Omental fat pad (tissue), 4 donors: ENCODE data around the gene CPLANE1. TPM values are rescaled to one million over a fixed set of nuclear protein-coding genes. Genes with fewer than 3 reads are reported as not detected.
"Not testable (repeated sequence)": the region's sequence is repeated elsewhere in the genome, so short reads cannot be mapped to it uniquely, and the experiment has no call there.

Experiments
- ATAC-seq: fragments of 150-250 bp; one replicate; pipeline ENCODE4 v1.9.1; 2016; ENCODE audit warnings: mild to moderate bottlenecking, moderate library complexity; ENCODE audit not compliant: low FRiP score
- DNase-seq: peaks from one replicate; pipeline ENCODE4 v3.0.0-alpha.2; 2019; ENCODE audit warnings: low spot score
- total RNA-seq, 4 donors: library from RNA; depleted of rRNA; stranded (reverse); fragments of >200 nt; gene quantifications; one replicate each; pipeline ENCODE4 v1.1.0, GENCODE V29; 2016
- TF ChIP-seq, protein P1 (sequence below), 3 donors: fragments of 450-650 bp; IDR thresholded peaks; one replicate each; pipeline ENCODE4 v1.5.1; 2016 to 2017; ENCODE audit warnings: antibody characterized with exemption in 3 of 3, mild to moderate bottlenecking in 3 of 3, moderate library complexity in 2 of 3

The CPLANE1 gene
- total RNA-seq, 4 donors from 2014 or later: 15.9 to 32.6 (median 27.1) TPM

DNA sequence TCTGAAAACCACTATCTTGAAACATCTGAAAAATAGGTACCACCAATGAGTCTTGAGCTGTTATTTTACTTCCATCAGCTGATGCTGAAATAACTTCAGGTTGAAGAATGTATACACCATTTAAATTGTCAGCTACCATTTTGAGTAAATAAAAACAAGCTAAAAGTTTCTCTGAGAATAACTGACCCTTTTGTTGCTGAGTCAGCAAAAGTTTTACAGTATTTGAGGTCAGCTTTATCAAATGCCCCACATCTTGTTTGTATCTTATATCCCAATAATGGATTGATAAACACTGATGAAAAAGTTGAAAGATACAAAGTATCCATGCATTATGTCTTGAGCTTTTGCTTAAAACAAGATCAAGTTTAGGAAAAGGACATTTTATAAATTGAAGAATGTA, 22.8 kb downstream of the CPLANE1 start:
- TF ChIP-seq, protein P1, sequence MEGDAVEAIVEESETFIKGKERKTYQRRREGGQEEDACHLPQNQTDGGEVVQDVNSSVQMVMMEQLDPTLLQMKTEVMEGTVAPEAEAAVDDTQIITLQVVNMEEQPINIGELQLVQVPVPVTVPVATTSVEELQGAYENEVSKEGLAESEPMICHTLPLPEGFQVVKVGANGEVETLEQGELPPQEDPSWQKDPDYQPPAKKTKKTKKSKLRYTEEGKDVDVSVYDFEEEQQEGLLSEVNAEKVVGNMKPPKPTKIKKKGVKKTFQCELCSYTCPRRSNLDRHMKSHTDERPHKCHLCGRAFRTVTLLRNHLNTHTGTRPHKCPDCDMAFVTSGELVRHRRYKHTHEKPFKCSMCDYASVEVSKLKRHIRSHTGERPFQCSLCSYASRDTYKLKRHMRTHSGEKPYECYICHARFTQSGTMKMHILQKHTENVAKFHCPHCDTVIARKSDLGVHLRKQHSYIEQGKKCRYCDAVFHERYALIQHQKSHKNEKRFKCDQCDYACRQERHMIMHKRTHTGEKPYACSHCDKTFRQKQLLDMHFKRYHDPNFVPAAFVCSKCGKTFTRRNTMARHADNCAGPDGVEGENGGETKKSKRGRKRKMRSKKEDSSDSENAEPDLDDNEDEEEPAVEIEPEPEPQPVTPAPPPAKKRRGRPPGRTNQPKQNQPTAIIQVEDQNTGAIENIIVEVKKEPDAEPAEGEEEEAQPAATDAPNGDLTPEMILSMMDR (IDR thresholded peaks at IDR 0.05): no peak
- DNase-seq: no peak
- ATAC-seq: no peak

DNA sequence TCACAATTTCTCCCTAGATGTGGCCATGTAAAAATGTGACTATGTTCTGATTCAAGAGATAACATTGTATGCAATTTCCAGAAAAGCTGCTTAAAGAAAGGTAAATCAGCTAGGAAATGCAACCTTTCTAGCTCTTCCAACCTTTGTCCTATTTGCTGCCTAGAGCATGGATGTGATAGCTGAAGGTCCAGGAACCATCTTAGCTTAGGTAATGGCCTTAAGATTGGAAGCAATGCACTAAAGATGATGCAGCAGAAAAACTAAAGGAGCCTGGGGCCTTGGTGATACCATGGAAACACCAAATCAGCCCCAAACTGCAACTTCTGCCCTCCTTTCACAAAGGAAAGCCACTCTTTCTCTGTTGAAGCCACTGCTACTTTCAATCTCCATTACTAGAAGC, 27.0 kb downstream of the CPLANE1 start:
- TF ChIP-seq, protein P1 (IDR thresholded peaks at IDR 0.05): no peak
- DNase-seq (no peak), ATAC-seq (no peak)

DNA sequence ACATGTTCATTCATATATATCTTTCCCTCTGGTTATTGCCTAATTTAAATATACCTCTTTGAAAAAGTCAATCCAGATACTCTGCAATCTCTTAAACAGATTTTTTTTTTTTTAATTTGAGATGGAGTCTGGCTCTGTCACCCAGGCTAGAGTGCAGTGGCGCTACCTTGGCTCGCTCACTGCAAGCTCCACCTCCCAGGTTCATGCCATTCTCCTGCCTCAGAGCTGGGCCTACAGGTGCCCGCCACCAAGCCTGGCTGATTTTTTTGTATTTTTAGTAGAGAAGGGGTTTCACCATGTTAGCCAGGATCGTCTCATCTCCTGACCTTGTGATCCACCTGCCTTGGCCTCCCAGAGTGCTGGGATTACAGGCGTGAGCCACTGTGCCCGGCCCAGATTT, 28.8 kb downstream of the CPLANE1 start:
- DNase-seq, ATAC-seq: not testable (repeated sequence)

DNA sequence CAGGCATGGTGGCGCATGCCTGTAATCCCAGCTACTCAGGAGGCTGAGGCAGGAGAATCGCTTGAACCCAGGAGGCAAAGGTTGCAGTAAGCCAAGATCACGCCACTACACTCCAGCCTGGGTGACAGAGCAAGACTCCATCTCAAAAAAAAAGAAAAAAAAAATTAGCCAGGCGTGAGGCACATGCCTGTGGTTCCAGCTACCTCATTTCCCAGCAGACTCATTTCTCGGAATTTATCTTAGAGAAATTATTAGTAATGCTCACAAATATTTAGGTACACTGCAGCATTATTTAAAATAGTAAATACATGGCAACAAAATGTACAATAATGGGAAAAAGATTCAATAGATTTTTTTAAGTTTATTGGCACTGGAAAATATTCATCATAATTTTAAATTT, 29.8 kb downstream of the CPLANE1 start:
- ATAC-seq, DNase-seq: not testable (repeated sequence)

DNA sequence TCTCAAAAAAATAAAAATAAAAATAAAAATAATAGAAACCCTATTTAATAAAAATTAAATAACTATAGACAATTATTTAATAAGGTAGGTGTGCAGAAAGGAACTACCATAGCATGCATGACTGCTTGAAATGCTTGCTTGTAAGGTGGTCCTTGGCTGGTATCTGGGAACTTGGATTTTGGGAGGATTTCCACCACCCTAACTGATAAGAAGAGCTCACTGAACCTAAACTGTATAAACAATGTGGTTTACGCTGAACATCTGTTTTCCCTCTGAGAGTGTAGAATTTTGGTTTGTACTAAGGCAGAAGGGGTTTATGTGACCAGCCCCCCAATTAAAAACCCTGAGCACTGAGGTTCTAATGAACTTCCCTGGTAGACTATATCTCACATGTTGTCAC, 31.2 kb downstream of the CPLANE1 start:
- DNase-seq (no peak), ATAC-seq (no peak)
- TF ChIP-seq, protein P1 (IDR thresholded peaks at IDR 0.05): no peak

DNA sequence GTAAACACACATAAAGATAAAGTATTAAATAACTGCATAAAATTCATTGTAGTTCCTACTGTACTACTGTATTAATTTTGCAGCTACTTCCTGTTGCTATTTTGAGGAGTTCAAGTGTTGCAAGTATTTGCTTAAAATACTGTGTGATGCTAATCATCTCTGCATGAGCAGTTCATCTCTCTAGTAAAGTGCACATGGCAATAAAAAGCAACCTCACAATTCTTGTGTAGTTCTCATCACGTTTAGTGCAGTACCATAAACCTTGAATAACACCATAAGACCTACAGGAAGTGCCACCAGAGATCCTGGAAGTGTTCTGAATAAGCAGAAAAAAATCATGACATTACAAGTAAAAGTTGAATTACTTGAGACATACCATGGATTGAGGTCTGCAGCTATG, 34.6 kb downstream of the CPLANE1 start:
- ATAC-seq (no peak), DNase-seq (no peak)
- TF ChIP-seq, protein P1 (IDR thresholded peaks at IDR 0.05): no peak

DNA sequence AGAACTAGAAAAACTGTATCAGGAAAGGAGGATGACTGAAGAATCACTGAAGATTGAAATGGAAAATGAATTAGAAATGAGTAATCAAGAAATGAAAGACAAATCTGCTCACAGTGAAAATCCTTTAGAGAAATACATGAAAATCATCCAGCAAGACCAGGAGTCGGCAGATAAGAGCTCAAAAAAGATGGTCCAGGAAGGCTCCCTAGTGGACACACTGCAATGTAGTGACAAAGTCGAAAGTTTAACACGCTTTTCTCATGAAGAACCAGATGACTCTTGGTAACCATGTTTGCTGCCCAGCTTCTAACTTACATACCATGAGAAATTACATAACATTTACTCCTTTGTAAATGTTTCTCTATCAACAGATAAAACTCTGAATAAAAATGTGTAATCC, 37.1 kb downstream of the CPLANE1 start:
- TF ChIP-seq, protein P1 (IDR thresholded peaks at IDR 0.05): no peak
- DNase-seq (no peak), ATAC-seq (no peak)

DNA sequence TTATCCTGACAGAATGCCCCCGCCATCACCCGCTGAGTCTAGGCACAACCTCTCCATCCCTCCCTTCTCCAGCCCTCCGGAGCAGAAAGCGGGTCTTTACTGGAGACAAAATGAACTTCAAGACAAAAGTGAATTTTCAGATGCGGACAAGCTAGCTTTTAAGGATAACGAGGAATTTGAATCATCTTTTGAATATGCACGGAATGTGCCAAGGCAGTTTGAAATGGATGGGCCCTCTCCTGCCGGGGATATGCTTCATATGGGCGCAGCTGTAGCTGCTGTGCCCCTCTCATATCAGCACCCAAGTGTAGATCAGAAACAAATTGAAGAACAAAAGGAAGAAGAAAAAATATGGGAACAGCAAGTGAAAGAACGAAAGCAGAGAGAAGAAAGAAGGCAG, 37.5 kb downstream of the CPLANE1 start:
- TF ChIP-seq, protein P1 (IDR thresholded peaks at IDR 0.05): no peak
- DNase-seq (no peak), ATAC-seq (no peak)
